Medulla oblongata (tissue), 1 donor: ENCODE data around the gene ILF3.
"Not testable (repeated sequence)": the region's sequence is repeated elsewhere in the genome, so short reads cannot be mapped to it uniquely, and the experiment has no call there.

Experiments used
- DNase-seq: peaks from one replicate; pipeline ENCODE4 v3.0.0-alpha.2; 2015; ENCODE audit errors: extremely low spot score

Gene ILF3

DNA sequence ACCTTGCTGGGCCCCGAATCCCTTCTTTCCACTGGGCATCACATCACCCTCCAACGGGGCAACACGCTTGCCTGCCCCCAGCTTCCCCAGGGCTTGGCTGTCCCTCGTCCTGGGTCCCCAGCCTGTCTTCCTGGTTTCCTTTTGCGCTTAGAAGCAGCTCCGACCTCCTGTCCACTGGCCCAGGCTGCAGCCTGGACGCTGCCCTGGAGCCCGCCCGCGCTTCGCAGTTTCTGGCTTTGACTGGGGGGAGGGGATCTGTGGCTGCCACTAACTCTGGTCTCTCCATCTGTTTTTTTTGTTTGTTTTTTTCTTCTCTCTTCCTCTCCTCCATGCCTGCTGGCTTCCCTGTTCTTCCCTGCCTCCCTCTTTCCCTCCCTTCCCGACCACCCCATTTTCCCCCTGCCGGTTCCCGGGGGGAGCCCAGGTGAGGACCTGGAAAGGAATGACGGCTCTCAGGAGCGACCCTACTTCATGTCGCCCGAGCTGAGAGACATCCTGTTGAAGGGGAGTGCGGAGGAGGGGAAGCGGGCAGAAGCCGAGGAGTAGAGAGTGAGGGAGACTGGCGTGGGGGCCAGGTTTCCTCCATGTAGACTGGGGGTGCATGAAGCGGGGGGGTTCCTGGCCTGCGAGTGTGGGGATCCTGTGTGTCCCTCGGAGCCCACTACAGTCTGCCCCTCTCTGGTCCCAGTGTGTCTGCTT lies 11.5 kb upstream of the ILF3 start:
- DNase-seq: peak; percentile 33

DNA sequence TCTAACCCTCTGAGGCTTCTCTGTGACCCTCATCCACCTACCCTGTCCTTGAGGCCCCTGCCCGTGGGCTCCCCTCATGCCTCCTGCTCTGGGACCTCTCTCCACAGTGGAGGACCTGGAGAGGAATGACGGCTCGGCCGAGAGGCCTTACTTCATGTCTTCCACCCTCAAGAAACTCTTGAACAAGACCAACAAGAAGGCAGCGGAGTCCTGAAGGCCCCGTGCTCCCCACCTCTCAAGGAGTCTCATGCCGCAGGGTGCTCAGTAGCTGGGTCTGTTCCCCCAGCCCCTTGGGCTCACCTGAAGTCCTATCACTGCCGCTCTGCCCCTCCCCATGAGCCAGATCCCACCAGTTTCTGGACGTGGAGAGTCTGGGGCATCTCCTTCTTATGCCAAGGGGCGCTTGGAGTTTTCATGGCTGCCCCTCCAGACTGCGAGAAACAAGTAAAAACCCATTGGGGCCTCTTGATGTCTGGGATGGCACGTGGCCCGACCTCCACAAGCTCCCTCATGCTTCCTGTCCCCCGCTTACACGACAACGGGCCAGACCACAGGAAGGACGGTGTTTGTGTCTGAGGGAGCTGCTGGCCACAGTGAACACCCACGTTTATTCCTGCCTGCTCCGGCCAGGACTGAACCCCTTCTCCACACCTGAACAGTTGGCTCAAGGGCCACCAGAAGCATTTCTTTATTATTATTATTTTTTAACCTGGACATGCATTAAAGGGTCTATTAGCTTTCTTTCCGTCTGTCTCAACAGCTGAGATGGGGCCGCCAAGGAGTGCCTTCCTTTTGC lies 10.8 kb upstream of the ILF3 start:
- no peak for DNase-seq

- no peak for DNase-seq
Measured at GRCh38 chr19:10643968-10644259, 10.2 kb upstream of the ILF3 start.

- peak; percentile 90 for DNase-seq
Measured at GRCh38 chr19:10644260-10645007, 9.7 kb upstream of the ILF3 start.

GRCh38 chr19:10646456-10647159 lies 7.5 kb upstream of the ILF3 start:
- no peak for DNase-seq

- DNase-seq: no peak
Measured at GRCh38 chr19:10648360-10648759, 5.8 kb upstream of the ILF3 start.

GRCh38 chr19:10651851-10652250 lies 2.3 kb upstream of the ILF3 start:
- no peak for DNase-seq

- no peak for DNase-seq
Measured at GRCh38 chr19:10653482-10653731, 739 bp upstream of the ILF3 start.

- peak; percentile 30 for DNase-seq
Measured at GRCh38 chr19:10654610-10655456, 687 bp downstream of the ILF3 start.

DNA sequence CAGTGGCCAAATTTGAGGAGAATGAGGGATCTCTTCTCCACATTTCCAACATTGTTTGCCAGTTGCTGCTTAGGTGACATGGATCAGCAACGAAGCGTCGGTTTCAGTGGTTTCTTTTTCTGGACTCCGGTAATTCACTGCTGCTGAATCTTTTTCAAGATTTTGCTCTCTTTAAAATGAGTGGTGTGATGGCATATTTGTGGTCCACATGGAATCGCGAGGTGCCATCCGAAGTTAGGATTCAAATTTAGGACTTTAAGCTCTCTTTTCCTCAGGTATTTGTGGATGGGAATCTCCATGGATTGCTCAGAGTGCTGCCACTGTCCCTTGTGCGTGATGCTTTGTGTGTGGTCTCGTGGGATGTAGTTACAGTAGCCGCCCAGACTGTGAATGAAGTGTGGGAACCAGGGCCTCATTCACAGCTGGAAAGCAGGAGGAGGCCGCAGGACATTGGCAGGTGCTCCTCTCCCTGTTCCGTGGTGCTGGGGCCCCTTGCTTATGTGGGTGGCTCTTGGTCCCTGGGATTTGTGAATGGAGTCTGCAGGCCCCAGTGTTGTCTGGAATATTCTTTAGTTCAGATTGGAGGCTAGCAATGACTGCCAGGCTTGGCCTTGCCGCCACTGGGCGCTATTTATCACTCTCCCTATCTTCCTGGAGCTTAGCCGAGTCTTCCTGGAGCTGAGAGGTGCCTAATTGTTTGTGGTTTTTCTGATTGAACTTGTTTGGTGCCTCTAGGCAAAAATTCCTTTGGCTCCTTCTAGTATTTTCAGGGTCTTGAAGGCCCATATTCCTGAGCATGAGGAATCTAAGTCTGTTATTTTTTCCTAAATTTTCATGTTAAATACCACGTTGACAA lies 1.5 kb downstream of the ILF3 start:
- DNase-seq: peak; percentile 44

DNA sequence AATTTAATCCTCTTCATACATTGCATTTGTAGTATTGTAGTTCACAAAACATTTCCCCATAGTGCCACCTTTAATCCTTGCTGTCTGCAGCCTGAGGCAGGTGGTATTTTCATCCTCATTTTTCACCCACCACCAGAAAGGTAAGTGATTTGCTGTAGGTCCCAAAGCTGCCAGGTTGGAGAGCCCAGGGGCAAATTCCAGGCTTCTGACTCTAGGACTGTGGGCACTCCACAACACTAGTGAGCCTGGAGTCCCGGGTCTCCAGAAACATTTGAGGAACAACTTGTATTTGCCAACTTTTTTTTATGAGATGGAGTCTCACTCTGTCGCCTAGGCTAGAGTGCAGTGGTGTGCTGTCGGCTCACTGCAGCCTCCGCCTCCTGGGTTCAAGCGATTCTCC lies 6.2 kb downstream of the ILF3 start:
- DNase-seq: no peak

GRCh38 chr19:10661946-10662345 lies 7.8 kb downstream of the ILF3 start:
- no peak for DNase-seq

DNA sequence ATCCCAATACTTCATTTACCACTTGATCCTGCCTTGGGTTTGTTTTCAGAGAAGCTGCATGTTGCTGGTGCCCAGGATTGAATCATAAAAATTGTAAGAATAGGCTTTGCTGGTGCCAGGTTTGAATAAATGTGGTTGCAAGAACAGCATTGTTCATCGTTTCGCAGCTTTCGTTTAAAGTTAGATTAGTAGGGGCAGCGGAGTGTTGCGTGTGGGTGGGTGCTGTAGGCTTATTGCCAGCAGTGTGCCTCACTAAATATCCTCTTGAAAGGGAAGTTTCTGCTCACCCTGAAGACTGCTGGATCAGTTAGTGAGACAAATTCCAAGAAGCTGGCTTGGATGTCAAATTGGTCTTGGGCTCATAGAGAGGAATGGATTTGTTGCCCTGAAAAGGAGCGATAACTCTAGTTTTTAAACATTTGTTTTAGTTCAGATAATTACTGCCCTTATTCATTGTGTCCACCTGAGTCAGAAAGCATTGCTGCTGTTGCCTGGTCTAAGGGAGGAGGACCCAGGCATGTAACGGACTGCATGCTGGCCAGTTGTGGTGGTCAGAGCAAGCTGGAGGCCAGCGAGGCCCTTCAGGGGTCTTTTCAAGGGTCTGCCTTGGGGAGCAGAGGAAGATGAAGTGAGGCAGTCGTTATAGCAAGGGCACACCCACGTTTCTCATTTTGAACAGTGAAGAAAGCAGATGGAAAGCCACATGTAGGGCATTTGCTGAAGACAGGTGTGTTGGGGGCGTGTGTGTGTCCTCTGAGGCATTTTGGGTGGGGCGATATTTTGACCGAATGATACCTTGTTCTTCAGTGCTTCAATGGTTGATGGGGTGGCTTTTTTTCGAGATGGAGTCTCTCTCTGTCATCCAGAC lies 8.5 kb downstream of the ILF3 start:
- no peak for DNase-seq

- not testable (repeated sequence) for DNase-seq
Measured at GRCh38 chr19:10663252-10663563, 9.1 kb downstream of the ILF3 start.

DNA sequence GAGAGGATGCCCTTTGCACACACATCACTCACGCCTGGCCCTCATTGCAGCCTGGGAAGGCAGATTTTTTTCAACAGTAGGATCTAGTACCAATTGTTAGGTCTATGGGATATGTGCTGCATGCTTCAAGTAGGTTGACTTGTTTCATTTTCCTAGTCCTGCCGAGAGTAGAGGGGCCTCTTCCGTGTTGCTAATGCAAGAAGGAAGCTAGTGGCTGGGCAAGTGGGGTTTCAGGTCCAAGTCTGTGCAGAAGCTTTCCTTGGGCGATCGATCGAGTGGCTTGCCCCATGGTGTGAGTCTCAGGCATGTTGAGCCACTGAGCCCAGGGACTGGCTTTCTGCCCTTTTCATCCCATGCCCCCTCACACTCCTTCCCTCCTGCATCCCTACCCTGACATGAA lies 13.7 kb downstream of the ILF3 start:
- no peak for DNase-seq

DNA sequence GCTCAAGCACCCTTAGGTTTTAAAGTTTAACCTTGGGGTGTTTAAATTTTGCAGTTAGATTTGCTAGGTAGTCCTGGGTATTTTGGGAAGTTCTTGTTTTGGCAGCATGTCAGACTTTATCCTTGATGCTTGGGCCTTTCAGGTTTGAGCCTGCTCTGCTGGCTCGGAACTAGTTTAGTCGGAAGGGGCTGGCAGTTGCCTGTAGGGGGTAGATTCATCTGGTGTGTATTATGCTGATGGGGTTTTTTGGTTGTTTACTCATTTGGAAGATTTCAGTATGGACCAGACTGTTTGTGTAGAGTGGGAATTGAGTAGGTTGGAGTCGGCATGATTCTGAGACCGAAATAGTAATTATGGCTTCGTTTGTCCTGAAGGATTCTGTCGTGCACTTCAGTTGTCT lies 15.1 kb downstream of the ILF3 start:
- DNase-seq: no peak

DNA sequence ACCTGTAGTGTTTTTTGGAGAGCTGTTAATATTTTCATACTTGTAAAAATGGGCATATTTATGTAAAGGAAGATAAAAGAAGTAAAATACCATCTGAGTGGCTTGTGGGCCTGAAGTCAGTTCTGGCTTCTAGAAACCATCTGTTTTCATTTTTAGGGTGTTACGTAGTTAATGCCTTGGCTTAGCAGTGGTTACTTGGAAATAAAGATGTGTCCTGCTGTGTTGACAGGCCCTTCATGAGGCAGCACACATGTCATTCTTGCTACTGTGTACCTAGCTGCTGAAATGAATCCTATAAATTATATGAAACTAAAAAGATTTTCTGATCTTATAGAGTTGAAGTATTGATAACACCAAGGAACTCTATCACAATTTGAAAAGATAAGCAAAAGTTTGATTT lies 16.0 kb downstream of the ILF3 start:
- no peak for DNase-seq

DNA sequence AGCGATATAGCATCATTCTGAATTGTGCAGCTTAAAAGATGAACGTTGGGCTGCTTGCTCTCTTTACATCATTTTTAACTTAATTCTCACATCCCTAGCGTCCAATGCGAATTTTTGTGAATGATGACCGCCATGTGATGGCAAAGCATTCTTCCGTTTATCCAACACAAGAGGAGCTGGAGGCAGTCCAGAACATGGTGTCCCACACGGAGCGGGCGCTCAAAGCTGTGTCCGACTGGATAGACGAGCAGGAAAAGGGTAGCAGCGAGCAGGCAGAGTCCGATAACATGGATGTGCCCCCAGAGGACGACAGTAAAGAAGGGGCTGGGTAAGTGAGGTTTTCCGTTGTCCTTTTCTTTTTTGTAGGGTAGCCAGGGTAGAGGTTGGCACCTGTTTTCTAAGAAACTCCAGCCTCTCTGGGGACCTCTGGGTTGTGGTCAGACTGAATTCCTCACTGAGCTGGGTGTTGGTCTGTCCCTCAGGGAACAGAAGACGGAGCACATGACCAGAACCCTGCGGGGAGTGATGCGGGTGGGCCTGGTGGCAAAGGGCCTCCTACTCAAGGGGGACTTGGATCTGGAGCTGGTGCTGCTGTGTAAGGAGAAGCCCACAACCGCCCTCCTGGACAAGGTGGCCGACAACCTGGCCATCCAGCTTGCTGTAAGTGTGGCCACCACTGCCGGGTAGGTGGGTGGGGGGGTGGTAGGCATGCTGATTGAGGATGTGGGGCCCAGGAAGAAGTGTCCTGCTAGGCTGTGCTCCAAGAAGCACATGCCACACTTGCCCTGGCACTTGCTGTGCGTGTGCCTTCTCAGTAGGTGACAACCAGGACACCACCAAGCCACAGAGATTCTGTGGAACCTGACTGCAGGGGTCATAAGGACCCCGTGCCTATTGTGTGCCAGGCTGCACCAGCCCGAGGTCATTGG lies 17.0 kb downstream of the ILF3 start:
- DNase-seq: no peak

DNA sequence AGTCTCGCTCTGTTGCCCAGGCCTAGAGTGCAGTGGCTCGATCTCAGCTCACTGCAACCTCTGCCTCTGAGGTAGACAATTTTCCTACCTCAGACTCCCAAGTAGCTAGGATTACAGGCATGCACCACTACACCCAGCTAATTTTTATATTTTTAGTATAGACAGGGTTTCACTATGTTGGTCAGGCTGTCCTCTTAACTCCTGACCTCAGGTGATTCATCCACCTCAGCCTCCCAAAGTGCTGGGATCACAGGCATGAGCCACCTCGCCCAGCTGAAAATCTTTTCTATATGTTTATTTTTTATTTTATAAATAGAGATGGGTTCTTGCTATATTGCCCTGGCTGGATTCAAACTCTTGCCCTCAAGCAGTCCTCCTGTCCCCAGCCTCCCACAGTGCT lies 17.8 kb downstream of the ILF3 start:
- not testable (repeated sequence) for DNase-seq
